NCI-H1436 treated with DMSO at 0.1 percent for 48 hours (cell line): ENCODE results near the gene RASAL1.
"Not testable (repeated sequence)": the region's sequence is repeated elsewhere in the genome, so short reads cannot be mapped to it uniquely, and the experiment has no call there.

ENCODE experiments used
- DNase-seq: peaks from one replicate; lab custom pipeline; 2025; lab: John Stamatoyannopoulos, UW

The RASAL1 gene

GRCh38 chr12:113138826-113139225, 3.3 kb upstream of the RASAL1 start:
- DNase-seq, result no peak

GRCh38 chr12:113137861-113138783, 2.6 kb upstream of the RASAL1 start:
- no peak for DNase-seq

GRCh38 chr12:113136990-113137511, 1.5 kb upstream of the RASAL1 start:
- DNase-seq, result no peak

- DNase-seq, result no peak
Observed at GRCh38 chr12:113136128-113136989, 798 bp upstream of the RASAL1 start.

DNA sequence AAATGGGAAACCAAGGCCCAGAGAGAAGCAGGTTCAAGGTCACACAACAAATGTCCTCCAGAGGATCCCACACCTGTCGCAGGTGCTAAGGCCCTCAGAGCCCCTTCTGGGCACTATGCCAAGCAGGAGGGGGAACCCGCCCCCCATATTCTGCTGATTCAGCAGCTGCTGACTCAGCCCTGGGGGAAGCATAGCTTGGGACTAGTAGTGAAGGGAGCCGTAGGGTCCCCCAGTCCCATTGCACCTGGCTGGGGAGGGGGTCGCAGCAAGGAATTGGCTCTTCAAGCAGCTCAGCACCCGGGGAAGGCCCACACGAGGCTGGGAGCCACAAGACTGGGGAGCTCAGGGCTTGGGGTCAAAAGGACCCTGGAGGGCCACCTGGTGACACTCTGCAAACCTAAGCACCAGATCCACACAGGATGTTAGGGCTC, 1.0 kb downstream of the RASAL1 start:
- no peak for DNase-seq

GRCh38 chr12:113134071-113134470, 1.5 kb downstream of the RASAL1 start:
- no peak for DNase-seq

DNA sequence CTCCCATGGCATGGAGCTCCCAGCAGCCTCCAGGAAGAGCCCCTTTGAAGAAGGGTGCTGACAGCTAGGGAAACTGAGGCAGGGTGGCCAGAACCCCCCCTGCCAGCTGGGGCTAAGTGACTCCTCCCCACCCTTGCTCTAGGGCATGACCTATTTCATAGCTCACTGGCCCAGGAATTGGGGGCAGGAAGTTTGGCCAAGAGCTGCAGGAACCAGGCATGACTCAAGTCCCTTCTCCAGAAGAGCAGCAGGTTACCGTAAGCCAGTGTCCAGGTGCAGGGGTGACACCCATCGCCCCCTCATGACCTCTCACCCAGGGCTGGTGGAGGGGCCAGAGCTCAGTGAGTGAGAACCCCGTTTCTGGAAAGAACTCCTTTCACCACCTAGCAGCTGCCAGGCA, 1.9 kb downstream of the RASAL1 start:
- DNase-seq, result no peak

GRCh38 chr12:113133036-113133435, 2.5 kb downstream of the RASAL1 start:
- no peak for DNase-seq

- DNase-seq, result no peak
Observed at GRCh38 chr12:113131556-113131955, 4.0 kb downstream of the RASAL1 start.

DNA sequence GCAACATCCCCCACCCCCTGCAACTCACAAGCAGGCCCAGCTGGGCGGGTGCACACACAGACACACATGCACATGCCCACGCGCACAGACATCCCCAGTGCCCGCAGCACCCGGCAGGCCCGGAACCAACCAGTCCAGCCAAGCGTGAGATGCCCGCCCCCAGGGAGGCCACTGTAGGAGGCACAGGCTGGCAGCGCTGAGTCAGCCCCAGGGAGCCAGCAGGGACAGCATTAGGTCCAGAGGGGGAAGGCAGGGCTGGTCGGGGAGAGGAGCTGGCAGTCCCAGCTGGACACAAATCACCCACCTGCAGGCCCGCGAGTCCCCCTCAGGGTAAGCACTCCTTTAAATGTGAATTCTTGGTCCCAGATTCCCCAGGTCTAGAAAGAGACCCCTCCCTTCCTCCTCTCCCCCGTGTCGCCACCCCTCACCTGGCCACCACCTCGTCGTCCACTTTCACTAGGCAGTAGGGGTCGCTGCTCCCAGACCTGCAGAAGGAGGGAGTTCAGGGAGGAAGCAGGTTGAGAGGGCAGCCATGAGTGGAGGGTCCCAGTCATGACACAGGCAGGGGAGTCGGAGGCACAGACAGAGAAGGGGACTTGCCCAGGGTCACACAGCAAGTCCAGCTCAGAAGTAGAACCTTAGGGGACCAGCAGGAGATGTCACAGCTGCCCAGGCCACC, 5.0 kb downstream of the RASAL1 start:
- DNase-seq, result no peak

- DNase-seq, result no peak
Observed at GRCh38 chr12:113129664-113130456, 5.7 kb downstream of the RASAL1 start.

DNA sequence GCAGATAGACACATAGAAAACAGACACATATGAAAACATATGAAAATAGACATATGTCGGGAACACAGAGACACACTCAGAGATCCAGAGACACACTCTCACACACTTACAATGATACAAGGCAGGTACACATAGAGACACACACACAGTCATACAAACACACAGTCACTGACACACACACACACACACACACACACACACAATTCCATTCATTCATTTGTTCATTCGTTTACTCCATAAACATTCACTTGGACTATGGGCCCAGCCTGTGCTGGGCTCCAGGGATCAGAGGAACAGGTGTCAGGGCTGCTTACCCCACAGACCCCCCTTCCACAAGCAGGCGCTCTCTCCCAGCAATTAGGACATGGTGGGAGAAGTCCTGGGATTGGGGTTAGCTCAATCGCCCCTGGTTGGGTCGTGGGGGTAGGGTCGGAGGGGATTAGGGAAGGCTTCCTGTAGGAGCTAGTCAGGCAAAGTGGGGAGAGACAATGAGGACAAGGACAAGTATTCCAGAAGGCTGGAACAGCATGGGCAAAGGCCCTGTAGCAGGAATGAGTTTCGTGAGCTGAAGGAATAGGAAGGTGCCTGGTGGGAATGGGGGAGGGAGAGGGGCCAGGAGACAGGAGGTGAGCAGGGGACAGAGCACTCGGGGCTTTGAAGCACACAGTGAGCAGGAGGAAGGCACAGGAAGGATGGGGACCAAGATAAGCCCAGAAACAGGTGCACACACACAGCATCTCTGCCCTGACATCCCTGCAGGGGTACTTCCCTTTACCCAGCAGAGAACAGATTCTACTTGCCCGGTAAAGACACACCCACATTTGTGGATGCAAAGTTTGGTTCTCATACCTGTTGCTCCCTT, 6.5 kb downstream of the RASAL1 start:
- no peak for DNase-seq

- no peak for DNase-seq
Observed at GRCh38 chr12:113127791-113128199, 7.8 kb downstream of the RASAL1 start.

DNA sequence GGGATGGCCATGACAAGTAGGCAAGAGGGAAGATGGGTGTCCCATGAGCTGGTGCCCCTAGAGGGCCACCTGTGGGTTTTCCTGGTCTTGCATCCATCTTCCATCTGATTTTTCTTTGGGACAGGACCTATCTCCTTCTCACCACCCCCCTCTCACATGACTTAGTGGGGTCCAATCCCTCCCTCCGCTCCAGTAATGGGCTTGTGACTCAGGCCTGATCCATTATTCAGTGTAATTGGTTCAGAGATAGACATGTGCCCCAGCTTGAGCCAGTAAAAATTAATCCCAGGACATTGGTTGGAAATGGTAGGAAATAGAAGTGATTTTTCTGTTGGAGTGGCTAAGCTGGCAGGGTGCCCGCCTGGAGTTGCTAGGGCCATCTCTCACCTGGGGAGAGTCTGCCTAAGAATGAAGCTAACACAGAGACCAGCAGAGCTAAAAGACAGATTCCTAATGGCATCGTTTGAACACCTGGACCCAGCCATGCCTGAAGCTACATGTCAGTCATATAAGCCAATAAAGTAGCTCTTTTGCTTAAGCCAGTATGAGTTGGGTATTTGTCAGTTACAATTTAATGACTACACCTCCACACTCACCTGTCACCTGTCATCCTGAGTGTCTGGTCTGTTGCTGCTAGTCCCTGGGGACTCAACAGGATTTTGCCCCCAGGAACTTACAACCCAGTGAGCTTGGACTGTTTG, 14.7 kb downstream of the RASAL1 start:
- DNase-seq, result no peak

DNA sequence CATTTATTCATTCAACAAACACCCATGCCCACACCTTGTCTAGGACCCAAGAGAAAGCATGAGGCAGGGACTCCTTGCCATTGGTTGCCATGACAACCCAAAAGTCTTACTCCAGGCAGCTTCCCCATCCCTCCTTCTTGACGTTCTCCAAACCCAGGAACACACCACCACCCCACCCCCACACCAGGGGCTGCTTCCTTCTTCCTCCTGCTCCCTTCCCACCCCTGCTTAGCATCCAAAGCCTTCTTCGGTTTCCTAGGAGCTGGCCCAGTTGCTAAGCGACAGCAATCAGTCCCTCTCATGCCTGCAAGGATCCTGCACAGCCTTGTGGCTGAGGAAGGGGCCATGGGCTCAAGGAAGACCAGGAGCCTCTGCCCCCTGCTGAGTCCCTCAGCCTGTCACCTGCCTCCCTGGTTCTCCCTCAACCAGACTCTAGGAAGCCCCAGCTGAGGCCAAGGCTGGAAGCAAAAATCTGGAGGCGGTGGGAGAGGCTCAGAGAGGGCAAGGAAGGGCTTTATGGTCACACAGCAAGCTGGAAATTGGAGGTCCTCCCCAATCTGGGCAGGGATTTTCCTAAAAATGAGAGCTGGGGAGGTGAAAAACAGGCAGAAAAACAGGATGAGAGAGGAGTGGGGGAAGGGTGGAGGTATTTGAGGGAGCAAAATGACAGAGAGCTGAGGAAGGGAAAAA, 15.4 kb downstream of the RASAL1 start:
- DNase-seq, result no peak

DNA sequence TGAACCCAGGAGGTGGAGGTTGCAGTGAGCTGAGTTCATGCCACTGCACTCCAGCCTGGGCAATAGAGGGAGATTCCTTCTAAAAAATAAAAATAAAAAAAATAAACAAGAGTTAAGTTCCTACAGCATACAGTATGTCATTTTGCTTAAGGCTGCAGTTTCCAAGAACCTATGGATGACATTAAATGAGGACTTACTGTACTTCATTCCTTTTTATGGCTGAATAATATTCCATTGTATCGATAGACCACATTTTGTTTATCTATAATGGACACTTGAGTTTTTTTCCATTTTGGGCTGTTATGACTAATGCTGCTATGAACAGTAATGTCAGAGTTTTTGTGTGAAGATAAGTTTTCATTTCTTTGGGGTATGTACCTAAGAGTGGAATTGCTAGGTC, 17.4 kb downstream of the RASAL1 start:
- DNase-seq, result no peak

GRCh38 chr12:113117684-113118083, 17.9 kb downstream of the RASAL1 start:
- not testable (repeated sequence) for DNase-seq

- no peak for DNase-seq
Observed at GRCh38 chr12:113116875-113117274, 18.7 kb downstream of the RASAL1 start.
